ENCODE results near the gene FRA10AC1.
A peak's percentile ranks its signal among the peaks of the same experiment; 100 is the strongest.
"Not testable (repeated sequence)": the region's sequence is repeated elsewhere in the genome, so short reads cannot be mapped to it uniquely, and the experiment has no call there.

FRA10AC1 gene

GRCh38 chr10:93701866-93702209 is 554 bp downstream of the FRA10AC1 start:
- DNase-seq, result no peak

- DNase-seq, result no peak
Measured at GRCh38 chr10:93697207-93697606, 5.2 kb downstream of the FRA10AC1 start.

GRCh38 chr10:93696582-93696981 is 5.8 kb downstream of the FRA10AC1 start:
- not testable (repeated sequence) for DNase-seq

- DNase-seq, result no peak
Measured at GRCh38 chr10:93695740-93696139, 6.7 kb downstream of the FRA10AC1 start.

- no peak for DNase-seq
Measured at GRCh38 chr10:93687737-93688136, 14.7 kb downstream of the FRA10AC1 start.

GRCh38 chr10:93680412-93681047 is 21.9 kb downstream of the FRA10AC1 start:
- DNase-seq, result peak in 1 of 2 experiments; percentile 16

- no peak for DNase-seq
Measured at GRCh38 chr10:93678805-93679587, 23.4 kb downstream of the FRA10AC1 start.

GRCh38 chr10:93678386-93678785 is 24.0 kb downstream of the FRA10AC1 start:
- no peak for DNase-seq

GRCh38 chr10:93673791-93674190 is 28.6 kb downstream of the FRA10AC1 start:
- DNase-seq, result no peak

- DNase-seq, result no peak
Measured at GRCh38 chr10:93672890-93673289, 29.5 kb downstream of the FRA10AC1 start.

GRCh38 chr10:93672022-93672678 is 30.2 kb downstream of the FRA10AC1 start:
- no peak for DNase-seq

GRCh38 chr10:93671042-93671441 is 31.4 kb downstream of the FRA10AC1 start:
- no peak for DNase-seq

- no peak for DNase-seq
Measured at GRCh38 chr10:93670372-93670771, 32.0 kb downstream of the FRA10AC1 start.

- no peak for DNase-seq
Measured at GRCh38 chr10:93667795-93668194, 34.6 kb downstream of the FRA10AC1 start.

GRCh38 chr10:93666030-93666429 is 36.4 kb downstream of the FRA10AC1 start:
- DNase-seq, result no peak

- DNase-seq, result no peak
Measured at GRCh38 chr10:93657757-93658156, 44.6 kb downstream of the FRA10AC1 start.

GRCh38 chr10:93656155-93656554 is 46.2 kb downstream of the FRA10AC1 start:
- DNase-seq, result no peak

- DNase-seq, result no peak
Measured at GRCh38 chr10:93654201-93654600, 48.2 kb downstream of the FRA10AC1 start.

- DNase-seq, result no peak
Measured at GRCh38 chr10:93652857-93653256, 49.5 kb downstream of the FRA10AC1 start.

GRCh38 chr10:93639791-93640190 is 62.6 kb downstream of the FRA10AC1 start:
- DNase-seq, result no peak

- DNase-seq, result no peak
Measured at GRCh38 chr10:93630625-93631557, 71.5 kb downstream of the FRA10AC1 start.

- no peak for DNase-seq
Measured at GRCh38 chr10:93629647-93630305, 72.6 kb downstream of the FRA10AC1 start.

Data from NCI-H1930 (cell line).